ENCODE data around the gene YJEFN3. TPM values are rescaled to one million over a fixed set of nuclear protein-coding genes. Genes with fewer than 3 reads are reported as not detected.

Gene YJEFN3
- total RNA-seq, 1 experiment from 2014 or later, result 11.9 TPM

- CTCF ChIA-PET, result interaction anchor here (0.6 to 5.5 kb wide), 5 partner anchors 9 to 93 kb away, joined by 3 to 42 read pairs (median 4); partner anchors contain the start of gene GMIP
- DNase-seq (ENCODE audit: unreplicated experiment), result no peak
- Mint-ChIP-seq H3K9me3 (ENCODE audit: unreplicated experiment) (no peaks in the 10 kb centered on the region), H3K4me1 (ENCODE audit: insufficient read depth, unreplicated experiment) (peaks cover 6% of the 10 kb centered on the region), H3K27me3 (ENCODE audit: insufficient read depth, unreplicated experiment) (no peaks in the 10 kb centered on the region), H3K27ac (ENCODE audit: low read depth, unreplicated experiment) (no peak overlapping the region), H3K36me3 (ENCODE audit: insufficient read depth, unreplicated experiment) (no peaks in the 10 kb centered on the region), H3K4me3 (ENCODE audit: unreplicated experiment) (no peak overlapping the region)
- no peak for TF ChIP-seq CTCF (IDR thresholded peaks at IDR 0.05; ENCODE audit: unreplicated experiment)
- no TSS peak for BruUV-seq (replicated peaks)
- POLR2A ChIA-PET, result interaction anchor here (1.0 kb wide), 1 partner anchor 82 kb away, joined by 3 read pairs; no protein-coding TSS in a partner anchor
- intact Hi-C loops (cut with micrococcal nuclease), result loop anchor here (5.0 kb wide), 2 partner anchors 75 to 90 kb away; partner anchors contain the start of genes GMIP and LPAR2
These were observed 23.1 kb downstream of the YJEFN3 start for GRCh38 chr19:19551853-19552192.

- Mint-ChIP-seq H3K9me3 (ENCODE audit: unreplicated experiment) (no peaks in the 10 kb centered on the region), H3K27me3 (ENCODE audit: insufficient read depth, unreplicated experiment) (no peaks in the 10 kb centered on the region), H3K4me1 (ENCODE audit: insufficient read depth, unreplicated experiment) (peaks cover 6% of the 10 kb centered on the region), H3K4me3 (ENCODE audit: unreplicated experiment) (no peak overlapping the region), H3K36me3 (ENCODE audit: insufficient read depth, unreplicated experiment) (no peaks in the 10 kb centered on the region), H3K27ac (ENCODE audit: low read depth, unreplicated experiment) (no peak overlapping the region)
- no TSS peak for BruUV-seq (replicated peaks)
- intact Hi-C loops (cut with micrococcal nuclease), result loop anchor here (5.0 kb wide), 2 partner anchors 75 to 90 kb away; partner anchors contain the start of genes GMIP and LPAR2
- peak; percentile 45 for TF ChIP-seq CTCF (IDR thresholded peaks at IDR 0.05; ENCODE audit: unreplicated experiment)
- ChIA-PET POLR2A (interaction anchor here (0.8 to 1.3 kb wide), 2 partner anchors 13 to 39 kb away, joined by 3 to 4 read pairs; no protein-coding TSS in a partner anchor), CTCF (interaction anchor here (0.6 to 5.5 kb wide), 20 partner anchors 8 to 1147 kb away, joined by 3 to 42 read pairs (median 3); partner anchors contain the start of genes GMIP and LPAR2)
- DNase-seq (ENCODE audit: unreplicated experiment), result peak; percentile 44
These were observed 24.1 kb downstream of the YJEFN3 start for GRCh38 chr19:19552798-19553197.

GRCh38 chr19:19553670-19554069 is 25.0 kb downstream of the YJEFN3 start:
- Mint-ChIP-seq H3K9me3 (ENCODE audit: unreplicated experiment) (no peaks in the 10 kb centered on the region), H3K27me3 (ENCODE audit: insufficient read depth, unreplicated experiment) (no peaks in the 10 kb centered on the region), H3K36me3 (ENCODE audit: insufficient read depth, unreplicated experiment) (no peaks in the 10 kb centered on the region), H3K4me3 (ENCODE audit: unreplicated experiment) (no peak overlapping the region), H3K27ac (ENCODE audit: low read depth, unreplicated experiment) (no peak overlapping the region), H3K4me1 (ENCODE audit: insufficient read depth, unreplicated experiment) (peaks cover 6% of the 10 kb centered on the region)
- no TSS peak for BruUV-seq (replicated peaks)
- TF ChIP-seq CTCF (IDR thresholded peaks at IDR 0.05; ENCODE audit: unreplicated experiment), result no peak
- intact Hi-C loops (cut with micrococcal nuclease), result loop anchor here (5.0 kb wide), 2 partner anchors 74 to 89 kb away; partner anchors contain the start of genes GMIP and LPAR2
- ChIA-PET POLR2A (interaction anchor here (1.3 kb wide), 1 partner anchor 12 kb away, joined by 3 read pairs; no protein-coding TSS in a partner anchor), CTCF (interaction anchor here (0.7 to 5.5 kb wide), 20 partner anchors 9 to 111 kb away, joined by 3 to 42 read pairs (median 4); partner anchors contain the start of genes GMIP and LPAR2)
- no peak for DNase-seq (ENCODE audit: unreplicated experiment)

- ChIA-PET CTCF (interaction anchor here (0.7 to 5.5 kb wide), 25 partner anchors 8 to 393 kb away, joined by 3 to 42 read pairs (median 5); partner anchors contain the start of genes GMIP and LPAR2), POLR2A (no interaction called here)
- TF ChIP-seq CTCF (IDR thresholded peaks at IDR 0.05; ENCODE audit: unreplicated experiment), result peak; percentile 70
- H3K27ac Mint-ChIP-seq (ENCODE audit: low read depth, unreplicated experiment), result no peak overlapping the region
- no peaks in the 10 kb centered on the region for H3K4me1 Mint-ChIP-seq (ENCODE audit: insufficient read depth, unreplicated experiment)
- H3K4me3 Mint-ChIP-seq (ENCODE audit: unreplicated experiment), result no peak overlapping the region
- H3K36me3 Mint-ChIP-seq (ENCODE audit: insufficient read depth, unreplicated experiment), result no peaks in the 10 kb centered on the region
- BruUV-seq (replicated peaks), result no TSS peak
- H3K27me3 Mint-ChIP-seq (ENCODE audit: insufficient read depth, unreplicated experiment), result no peaks in the 10 kb centered on the region
- H3K9me3 Mint-ChIP-seq (ENCODE audit: unreplicated experiment), result no peaks in the 10 kb centered on the region
- DNase-seq (ENCODE audit: unreplicated experiment), result peak; percentile 66
- intact Hi-C loops (cut with micrococcal nuclease), result loop anchor here (5.0 kb wide), 2 partner anchors 73 to 88 kb away; partner anchors contain the start of genes GMIP and LPAR2
These were observed 25.6 kb downstream of the YJEFN3 start for GRCh38 chr19:19554074-19555023.

Data from MCF 10A (cell line).